ENCODE data around the gene COX20.

DNA sequence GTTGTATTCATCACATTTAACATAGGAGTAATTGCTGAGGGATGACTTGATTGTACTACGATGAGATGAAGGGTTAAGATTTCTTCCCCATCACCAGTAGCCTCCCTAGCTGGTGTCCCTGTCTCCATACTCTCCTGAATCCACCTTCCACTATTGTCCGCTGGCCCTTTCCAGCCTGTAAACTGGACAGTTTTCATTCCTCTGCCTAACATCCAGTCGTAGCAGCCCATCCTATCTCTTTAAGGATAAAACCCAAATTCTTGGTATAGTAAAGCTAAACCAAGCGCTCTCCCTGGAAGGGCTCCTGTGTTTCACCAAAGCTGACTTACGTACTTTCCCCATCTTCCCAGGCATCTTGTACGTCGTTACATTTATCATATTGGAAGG lies 670 bp downstream of the COX20 start:
- TF ChIP-seq POLR2AphosphoS5 (IDR thresholded peaks at IDR 0.05; ENCODE audit: borderline replicate concordance, low read depth, low read length) (no peak; the same call in 1 of the 2 replicates), EZH2 (IDR thresholded peaks at IDR 0.05) (no peak)
